PFSK-1 (cell line): ENCODE data around the gene RPS29.

Experiments
- POLR2AphosphoS5 ChIP-seq: IDR thresholded peaks from 2 replicates; pipeline ENCODE4 v1.6.1; 2012; ENCODE audit warnings: low read depth, mild to moderate bottlenecking, control low read depth, low read length, moderate library complexity
- SIN3A ChIP-seq: IDR thresholded peaks from 2 replicates; pipeline ENCODE4 v1.6.1; 2012; ENCODE audit warnings: mild to moderate bottlenecking, low read length, moderate library complexity, borderline replicate concordance; ENCODE audit not compliant: insufficient read depth
- TAF1 ChIP-seq: IDR thresholded peaks from 2 replicates; pipeline ENCODE4 v1.6.1; 2012; ENCODE audit warnings: low read length, control low read depth, borderline replicate concordance; ENCODE audit not compliant: insufficient read depth
- TF ChIP-seq, protein P1 (sequence below), 2 experiments: IDR thresholded peaks; 2 replicates each; pipeline versions ENCODE4 v1.6.1 to v1.8.0; 2011 to 2012; ENCODE audit warnings: low read depth in 2 of 2, low read length in 2 of 2, control low read depth in 1 of 2, inconsistent platforms in 1 of 2, mild to moderate bottlenecking in 1 of 2, moderate library complexity in 1 of 2; ENCODE audit not compliant: insufficient read depth in 1 of 2

DNA sequence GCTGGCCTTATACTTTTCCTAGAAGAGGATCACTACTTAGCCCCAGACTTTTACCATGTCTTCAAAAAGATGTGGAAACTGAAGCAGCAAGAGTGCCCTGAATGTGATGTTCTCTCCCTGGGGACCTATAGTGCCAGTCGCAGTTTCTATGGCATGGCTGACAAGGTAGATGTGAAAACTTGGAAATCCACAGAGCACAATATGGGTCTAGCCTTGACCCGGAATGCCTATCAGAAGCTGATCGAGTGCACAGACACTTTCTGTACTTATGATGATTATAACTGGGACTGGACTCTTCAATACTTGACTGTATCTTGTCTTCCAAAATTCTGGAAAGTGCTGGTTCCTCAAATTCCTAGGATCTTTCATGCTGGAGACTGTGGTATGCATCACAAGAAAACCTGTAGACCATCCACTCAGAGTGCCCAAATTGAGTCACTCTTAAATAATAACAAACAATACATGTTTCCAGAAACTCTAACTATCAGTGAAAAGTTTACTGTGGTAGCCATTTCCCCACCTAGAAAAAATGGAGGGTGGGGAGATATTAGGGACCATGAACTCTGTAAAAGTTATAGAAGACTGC, 35.9 kb upstream of the RPS29 start:
- TF ChIP-seq POLR2AphosphoS5 (no peak), SIN3A (no peak), TAF1 (no peak)
- TF ChIP-seq, protein P1, sequence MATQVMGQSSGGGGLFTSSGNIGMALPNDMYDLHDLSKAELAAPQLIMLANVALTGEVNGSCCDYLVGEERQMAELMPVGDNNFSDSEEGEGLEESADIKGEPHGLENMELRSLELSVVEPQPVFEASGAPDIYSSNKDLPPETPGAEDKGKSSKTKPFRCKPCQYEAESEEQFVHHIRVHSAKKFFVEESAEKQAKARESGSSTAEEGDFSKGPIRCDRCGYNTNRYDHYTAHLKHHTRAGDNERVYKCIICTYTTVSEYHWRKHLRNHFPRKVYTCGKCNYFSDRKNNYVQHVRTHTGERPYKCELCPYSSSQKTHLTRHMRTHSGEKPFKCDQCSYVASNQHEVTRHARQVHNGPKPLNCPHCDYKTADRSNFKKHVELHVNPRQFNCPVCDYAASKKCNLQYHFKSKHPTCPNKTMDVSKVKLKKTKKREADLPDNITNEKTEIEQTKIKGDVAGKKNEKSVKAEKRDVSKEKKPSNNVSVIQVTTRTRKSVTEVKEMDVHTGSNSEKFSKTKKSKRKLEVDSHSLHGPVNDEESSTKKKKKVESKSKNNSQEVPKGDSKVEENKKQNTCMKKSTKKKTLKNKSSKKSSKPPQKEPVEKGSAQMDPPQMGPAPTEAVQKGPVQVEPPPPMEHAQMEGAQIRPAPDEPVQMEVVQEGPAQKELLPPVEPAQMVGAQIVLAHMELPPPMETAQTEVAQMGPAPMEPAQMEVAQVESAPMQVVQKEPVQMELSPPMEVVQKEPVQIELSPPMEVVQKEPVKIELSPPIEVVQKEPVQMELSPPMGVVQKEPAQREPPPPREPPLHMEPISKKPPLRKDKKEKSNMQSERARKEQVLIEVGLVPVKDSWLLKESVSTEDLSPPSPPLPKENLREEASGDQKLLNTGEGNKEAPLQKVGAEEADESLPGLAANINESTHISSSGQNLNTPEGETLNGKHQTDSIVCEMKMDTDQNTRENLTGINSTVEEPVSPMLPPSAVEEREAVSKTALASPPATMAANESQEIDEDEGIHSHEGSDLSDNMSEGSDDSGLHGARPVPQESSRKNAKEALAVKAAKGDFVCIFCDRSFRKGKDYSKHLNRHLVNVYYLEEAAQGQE (IDR thresholded peaks at IDR 0.05; ENCODE audit: insufficient read depth in 1 of 2, low read depth in 2 of 2, low read length in 2 of 2), result no peak
